ENCODE measurements around the gene TIAM1.

DNA sequence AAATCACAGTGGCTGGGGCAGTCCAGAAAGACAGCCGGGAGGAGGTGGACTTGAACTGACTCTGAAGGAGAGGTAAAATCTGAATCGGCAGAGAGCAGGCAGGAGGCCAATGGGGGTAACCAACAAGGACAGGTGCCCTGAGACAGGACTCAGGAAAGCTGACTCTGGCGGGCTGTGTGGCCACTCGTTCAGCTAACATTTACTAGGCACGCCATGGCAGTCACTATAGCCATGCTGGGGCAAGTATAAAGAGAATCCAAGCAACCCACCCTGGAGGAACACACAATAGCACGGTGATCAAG lies 7.4 kb downstream of the TIAM1 start:
- TF ChIP-seq, protein P1, sequence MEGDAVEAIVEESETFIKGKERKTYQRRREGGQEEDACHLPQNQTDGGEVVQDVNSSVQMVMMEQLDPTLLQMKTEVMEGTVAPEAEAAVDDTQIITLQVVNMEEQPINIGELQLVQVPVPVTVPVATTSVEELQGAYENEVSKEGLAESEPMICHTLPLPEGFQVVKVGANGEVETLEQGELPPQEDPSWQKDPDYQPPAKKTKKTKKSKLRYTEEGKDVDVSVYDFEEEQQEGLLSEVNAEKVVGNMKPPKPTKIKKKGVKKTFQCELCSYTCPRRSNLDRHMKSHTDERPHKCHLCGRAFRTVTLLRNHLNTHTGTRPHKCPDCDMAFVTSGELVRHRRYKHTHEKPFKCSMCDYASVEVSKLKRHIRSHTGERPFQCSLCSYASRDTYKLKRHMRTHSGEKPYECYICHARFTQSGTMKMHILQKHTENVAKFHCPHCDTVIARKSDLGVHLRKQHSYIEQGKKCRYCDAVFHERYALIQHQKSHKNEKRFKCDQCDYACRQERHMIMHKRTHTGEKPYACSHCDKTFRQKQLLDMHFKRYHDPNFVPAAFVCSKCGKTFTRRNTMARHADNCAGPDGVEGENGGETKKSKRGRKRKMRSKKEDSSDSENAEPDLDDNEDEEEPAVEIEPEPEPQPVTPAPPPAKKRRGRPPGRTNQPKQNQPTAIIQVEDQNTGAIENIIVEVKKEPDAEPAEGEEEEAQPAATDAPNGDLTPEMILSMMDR (conservative IDR thresholded peaks at IDR 0.05; ENCODE audit: low read length), result no peak
- no peak for TF ChIP-seq EZH2phosphoT487 (IDR thresholded peaks at IDR 0.05; ENCODE audit: borderline replicate concordance, low read depth, low read length)
